ENCODE measurements around the gene WDFY3.

The WDFY3 gene

GRCh38 chr4:84966382-84967242 lies at the start of gene WDFY3:
Gene WDFY3, minus strand, starts transcription at chr4:84966690. Its CDS starts 106,099 bp downstream, at chr4:84860591.
- DNase-seq: peak; percentile 79

GRCh38 chr4:85005865-85006377 lies 39.4 kb upstream of the WDFY3 start:
- DNase-seq: no peak

- DNase-seq: no peak
Measured at GRCh38 chr4:85000343-85000742, 33.9 kb upstream of the WDFY3 start.

GRCh38 chr4:84995386-84995785 lies 28.9 kb upstream of the WDFY3 start:
- no peak for DNase-seq

- DNase-seq: no peak
Measured at GRCh38 chr4:84994280-84994679, 27.8 kb upstream of the WDFY3 start.

GRCh38 chr4:84985952-84986351 lies 19.5 kb upstream of the WDFY3 start:
- no peak for DNase-seq

- DNase-seq: no peak
Measured at GRCh38 chr4:84977396-84977795, 10.9 kb upstream of the WDFY3 start.

- no peak for DNase-seq
Measured at GRCh38 chr4:84973856-84974255, 7.4 kb upstream of the WDFY3 start.

- DNase-seq: peak; percentile 58
Measured at GRCh38 chr4:84971319-84971932, 4.9 kb upstream of the WDFY3 start.

GRCh38 chr4:84968925-84969324 lies 2.4 kb upstream of the WDFY3 start:
- DNase-seq: peak; percentile 37

GRCh38 chr4:84967243-84967690 lies 777 bp upstream of the WDFY3 start:
- no peak for DNase-seq

- DNase-seq: peak; percentile 21
Measured at GRCh38 chr4:84965553-84966381, 723 bp downstream of the WDFY3 start.

GRCh38 chr4:84964995-84965552 lies 1.4 kb downstream of the WDFY3 start:
- no peak for DNase-seq

GRCh38 chr4:84962102-84962501 lies 4.4 kb downstream of the WDFY3 start:
- DNase-seq: no peak

GRCh38 chr4:84958434-84958833 lies 8.1 kb downstream of the WDFY3 start:
- no peak for DNase-seq

GRCh38 chr4:84957514-84958420 lies 8.7 kb downstream of the WDFY3 start:
- DNase-seq: no peak

- peak; percentile 20 for DNase-seq
Measured at GRCh38 chr4:84956014-84956413, 10.5 kb downstream of the WDFY3 start.

- no peak for DNase-seq
Measured at GRCh38 chr4:84954982-84955567, 11.4 kb downstream of the WDFY3 start.

GRCh38 chr4:84952776-84953175 lies 13.7 kb downstream of the WDFY3 start:
- no peak for DNase-seq

GRCh38 chr4:84952004-84952403 lies 14.5 kb downstream of the WDFY3 start:
- DNase-seq: no peak

- DNase-seq: no peak
Measured at GRCh38 chr4:84948056-84948455, 18.4 kb downstream of the WDFY3 start.
